Cerebellar nuclear complex (tissue), 1 donor: ENCODE data around the gene CYP27B1.

ENCODE experiments used
- DNase-seq, 2 experiments: peaks; one replicate each; lab custom pipeline; 2025; lab: John Stamatoyannopoulos, UW

Gene CYP27B1

GRCh38 chr12:57766464-57767304, at the start of gene CYP27B1:
Gene CYP27B1 (minus strand): TSS chr12:57767078. CDS start chr12:57767041, 37 bp downstream.
- no peak for DNase-seq

- no peak for DNase-seq
These were observed 49.4 kb upstream of the CYP27B1 start for GRCh38 chr12:57816001-57816854.

DNA sequence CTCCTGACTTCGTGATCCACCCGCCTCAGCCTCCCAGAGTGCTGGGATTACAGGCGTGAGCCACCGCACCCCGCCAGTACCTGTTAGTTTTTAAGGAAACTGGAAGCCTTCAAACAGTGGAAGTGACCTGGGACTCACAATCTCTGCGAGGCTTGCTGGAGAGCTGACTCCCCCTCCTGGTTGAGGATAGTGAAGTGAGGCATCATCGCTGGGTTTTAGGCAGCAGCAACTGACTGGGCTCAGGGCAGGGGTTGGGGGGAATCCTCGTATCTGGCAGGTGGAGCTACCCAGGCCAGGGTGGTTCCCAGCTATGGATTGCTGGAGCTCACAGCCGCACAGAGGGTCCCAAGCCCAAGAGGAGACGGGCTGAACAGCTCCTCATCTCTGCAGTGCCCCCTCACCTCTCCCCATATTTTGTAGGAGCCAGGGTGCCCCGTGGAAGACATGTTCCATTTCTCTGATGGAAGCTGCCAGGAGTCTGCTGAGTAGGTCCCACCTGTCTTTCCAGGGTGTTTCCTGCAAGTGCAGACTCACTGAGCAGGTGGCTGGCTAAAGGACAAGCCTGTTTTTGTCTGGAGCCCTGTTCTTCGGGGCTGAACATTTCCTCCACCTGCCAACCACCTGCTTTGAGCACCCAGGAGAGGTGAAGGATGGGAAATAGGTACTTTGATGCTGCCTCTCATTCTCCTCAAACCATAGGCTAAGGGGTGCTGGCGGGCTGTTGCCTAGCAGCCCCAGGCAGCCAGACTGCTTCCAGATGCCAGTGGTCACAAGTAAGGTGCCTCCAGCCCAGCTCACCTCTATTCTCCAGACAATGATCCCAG, 48.5 kb upstream of the CYP27B1 start:
- no peak for DNase-seq

DNA sequence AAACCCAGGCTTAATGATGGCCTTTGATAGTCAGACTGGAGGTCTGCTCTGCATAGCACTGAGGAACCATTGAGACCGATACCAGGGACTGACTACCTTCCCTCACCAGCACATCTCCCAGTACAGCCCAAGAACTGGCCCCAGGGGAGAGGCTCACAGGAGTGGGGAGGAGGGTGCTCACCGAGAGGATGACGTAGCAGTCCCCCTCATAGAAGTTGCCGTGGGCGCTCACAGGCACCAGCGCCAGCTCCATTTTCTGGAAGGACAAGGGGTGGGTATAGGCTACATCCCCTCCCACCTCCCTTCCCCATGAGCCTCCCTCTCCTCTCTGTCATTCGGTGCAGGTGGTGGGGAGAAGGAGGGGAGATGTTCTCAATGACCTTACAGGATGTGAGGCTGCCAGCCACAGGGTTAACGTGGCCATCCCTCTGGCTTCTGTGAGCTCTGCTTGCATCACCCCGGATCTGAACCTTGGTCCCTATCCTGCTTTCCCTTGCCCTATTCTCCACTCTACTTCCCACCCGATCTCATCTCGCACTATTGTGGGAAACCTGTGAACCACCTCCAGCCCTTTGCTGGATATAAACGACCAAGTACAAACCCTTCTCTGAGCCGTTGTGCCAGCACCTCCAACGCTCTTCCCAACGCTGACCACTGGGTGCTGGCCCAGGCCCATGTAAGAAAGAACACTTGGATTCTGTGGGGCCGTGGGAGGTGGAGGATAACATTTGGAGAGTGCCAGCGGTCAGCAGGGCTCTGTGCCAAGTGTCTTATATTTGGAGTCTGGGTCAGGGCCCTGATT, 47.3 kb upstream of the CYP27B1 start:
- DNase-seq, result no peak

GRCh38 chr12:57813111-57813970, 46.5 kb upstream of the CYP27B1 start:
- DNase-seq, result no peak

GRCh38 chr12:57811028-57811755, 44.3 kb upstream of the CYP27B1 start:
- no peak for DNase-seq

DNA sequence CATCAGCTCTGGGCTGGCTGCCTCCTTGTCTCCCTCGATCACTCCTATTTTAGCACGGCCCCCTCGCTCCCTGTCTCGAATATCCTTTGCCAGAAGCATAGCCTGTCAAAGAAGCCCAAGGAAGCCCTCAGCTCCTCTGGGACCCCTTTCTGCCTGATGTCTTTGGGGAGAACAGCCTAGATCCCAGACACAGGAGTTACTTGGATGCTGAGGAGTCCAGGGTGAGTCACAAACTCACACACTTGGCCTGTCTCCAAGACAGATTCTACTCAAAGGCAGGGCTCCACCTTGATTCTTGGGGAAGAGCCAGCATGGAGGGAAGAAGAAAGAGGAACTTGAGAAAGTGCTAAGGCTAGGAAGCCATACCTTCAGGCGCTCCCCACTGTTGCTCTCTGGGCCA, 43.6 kb upstream of the CYP27B1 start:
- DNase-seq, result no peak

DNA sequence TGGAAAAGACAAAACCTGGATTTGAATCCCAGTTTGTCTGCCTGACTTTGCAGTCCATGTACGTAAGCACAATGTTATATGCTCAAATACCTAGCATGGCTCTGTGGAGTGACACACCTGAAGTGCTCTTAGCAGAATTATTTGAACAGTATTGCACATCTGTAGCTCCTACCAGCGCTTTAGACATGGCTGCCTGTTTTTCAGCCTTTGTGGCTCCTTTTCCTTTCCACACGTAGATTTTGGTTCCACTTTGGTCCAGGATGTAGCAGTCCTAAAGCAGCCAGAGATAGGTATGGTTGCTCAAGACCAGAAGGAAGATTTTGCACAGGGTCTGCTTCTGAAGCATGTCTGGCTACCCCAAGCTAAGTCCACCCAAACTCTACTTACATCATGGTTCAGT, 42.5 kb upstream of the CYP27B1 start:
- no peak for DNase-seq

DNA sequence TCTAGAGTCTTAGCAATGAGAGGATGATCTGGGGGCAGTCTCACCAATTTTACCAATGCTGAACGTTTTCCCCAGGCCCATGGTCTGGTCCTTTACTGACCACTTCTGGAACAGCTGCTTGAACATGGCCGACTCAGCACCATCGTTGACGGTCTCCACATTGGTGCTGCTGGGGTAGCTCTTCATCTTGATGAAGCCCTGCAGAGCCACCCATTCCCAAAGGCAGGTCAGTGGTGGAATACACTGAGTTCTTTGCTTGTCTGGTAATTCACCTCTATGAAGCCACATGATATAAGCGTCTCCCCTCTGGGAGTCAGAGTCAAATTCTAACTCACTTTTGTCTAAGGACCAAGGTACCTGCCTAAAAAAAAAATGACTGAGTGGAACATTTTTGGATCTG, 41.5 kb upstream of the CYP27B1 start:
- no peak for DNase-seq

GRCh38 chr12:57807285-57807684, 40.4 kb upstream of the CYP27B1 start:
- DNase-seq, result no peak

GRCh38 chr12:57806677-57807076, 39.8 kb upstream of the CYP27B1 start:
- no peak for DNase-seq

DNA sequence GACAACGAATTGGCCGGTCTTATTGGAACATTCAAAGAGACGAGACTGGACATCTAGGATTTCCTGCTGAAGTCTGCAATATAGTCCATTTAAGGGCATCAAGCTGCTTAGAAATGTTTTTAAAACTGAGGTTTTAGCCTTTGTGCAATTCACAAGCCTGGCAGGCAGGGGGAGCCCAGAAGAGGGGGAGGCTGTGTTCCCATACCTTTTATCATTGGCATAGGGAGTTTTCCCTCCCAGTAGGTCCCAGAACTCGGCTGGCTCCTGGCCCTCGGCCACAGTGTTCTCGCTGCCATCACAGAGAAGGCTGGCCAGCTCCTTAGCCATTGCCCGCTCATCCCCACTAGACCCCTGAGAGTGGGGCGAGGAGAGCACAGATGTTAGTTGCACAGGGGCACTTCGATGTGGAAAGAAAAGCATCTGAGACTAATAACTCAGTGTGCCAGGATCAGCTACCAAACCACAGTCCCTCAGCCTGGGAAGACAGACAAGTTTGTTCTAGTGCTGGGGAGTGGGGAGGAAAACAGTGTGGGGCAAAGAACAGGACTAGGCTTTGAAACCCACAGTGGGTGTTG, 36.5 kb upstream of the CYP27B1 start:
- DNase-seq, result no peak

DNA sequence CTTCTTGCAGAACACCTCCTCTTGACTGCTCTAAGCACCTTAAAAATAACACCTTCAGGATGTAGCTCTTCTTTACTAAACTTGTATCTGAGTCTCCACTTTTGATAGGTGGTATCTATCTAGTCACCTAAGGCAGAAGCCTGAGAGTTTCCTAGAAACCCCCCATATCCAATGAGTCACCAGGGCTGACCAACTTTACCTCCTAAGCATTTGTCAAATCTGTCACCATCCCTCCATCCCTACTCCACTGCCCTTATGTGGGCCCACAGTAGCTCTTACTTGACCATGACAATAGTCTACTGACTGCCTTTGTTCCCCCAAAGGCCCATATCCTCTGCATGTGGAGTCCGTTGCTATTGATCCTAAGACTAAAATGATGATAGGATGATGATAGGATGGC, 35.7 kb upstream of the CYP27B1 start:
- DNase-seq, result no peak

- DNase-seq, result no peak
These were observed 34.1 kb upstream of the CYP27B1 start for GRCh38 chr12:57800965-57801364.

DNA sequence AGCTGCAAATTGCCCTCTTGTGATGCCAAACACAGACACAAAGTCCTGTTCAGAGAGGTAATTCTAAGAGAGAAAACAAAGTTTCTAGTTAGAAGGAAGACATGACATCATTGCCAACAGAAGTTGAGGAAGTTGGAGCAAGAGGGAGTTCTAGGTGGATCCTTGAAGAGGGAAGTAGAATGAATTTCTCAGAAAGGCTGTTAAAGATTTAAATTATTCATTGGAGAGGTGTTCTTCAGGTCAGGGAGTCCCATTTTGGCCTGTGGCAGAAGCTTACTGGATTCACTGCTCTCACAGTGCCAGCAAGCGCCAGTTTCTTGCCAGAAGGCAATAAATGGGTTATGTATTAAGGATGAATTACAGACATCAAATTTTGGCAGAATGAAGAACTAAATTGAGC, 31.1 kb upstream of the CYP27B1 start:
- DNase-seq, result no peak

DNA sequence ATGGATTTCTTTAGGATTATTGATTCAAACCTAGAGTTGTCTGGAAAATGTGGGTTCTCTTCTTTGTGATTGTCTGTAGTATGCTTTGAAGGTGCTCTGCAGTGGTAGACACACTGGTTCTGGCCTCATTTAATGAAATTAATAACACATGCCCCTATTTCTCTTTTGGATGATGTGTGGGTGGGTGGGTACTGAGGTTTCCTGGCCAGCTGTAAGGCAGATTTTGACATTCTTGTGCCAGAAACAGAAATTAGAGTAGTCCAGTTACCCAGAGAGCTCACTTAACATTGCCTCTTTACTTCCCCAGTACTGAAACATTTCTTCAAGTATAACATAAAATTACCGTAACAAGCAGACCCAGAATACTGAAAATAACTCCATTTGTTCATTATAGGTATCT, 30.1 kb upstream of the CYP27B1 start:
- no peak for DNase-seq

DNA sequence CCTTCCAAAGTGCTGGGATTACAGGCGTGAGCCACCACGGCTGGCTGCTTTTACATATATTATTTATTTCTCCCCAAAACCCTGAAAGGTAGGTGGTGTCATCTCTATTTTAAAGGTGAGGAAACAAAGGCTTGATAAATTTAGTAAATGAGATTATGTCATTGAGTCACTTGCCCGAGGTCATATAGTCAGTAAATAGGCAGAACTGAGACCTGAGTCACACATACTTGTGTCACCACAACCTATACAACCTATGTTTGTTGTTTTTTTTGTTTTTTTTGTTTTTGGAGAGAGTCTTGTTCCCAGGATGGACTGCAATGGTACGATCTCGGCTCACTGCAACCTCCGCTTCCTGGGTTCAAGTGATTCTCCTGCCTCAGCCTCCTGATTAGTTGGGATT, 28.5 kb upstream of the CYP27B1 start:
- no peak for DNase-seq

DNA sequence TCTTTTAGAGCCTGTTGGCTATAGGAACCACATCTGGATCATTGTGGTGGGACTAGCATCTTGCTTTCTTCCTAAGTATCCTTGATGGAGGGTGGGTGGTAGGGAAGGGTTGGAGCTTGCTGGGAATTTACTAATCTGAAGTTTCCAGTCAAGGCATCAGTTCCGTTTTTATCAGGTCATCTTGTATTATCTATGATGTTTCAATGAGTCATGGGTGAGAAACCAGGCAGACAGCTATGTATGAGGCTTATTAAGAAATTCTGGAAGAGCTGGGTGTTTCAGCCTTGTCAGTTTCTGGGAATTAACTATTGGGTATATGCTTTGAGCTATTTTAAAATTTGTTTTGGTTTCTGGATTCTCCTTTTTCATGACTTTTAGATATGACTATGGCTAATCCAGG, 27.0 kb upstream of the CYP27B1 start:
- DNase-seq, result no peak

DNA sequence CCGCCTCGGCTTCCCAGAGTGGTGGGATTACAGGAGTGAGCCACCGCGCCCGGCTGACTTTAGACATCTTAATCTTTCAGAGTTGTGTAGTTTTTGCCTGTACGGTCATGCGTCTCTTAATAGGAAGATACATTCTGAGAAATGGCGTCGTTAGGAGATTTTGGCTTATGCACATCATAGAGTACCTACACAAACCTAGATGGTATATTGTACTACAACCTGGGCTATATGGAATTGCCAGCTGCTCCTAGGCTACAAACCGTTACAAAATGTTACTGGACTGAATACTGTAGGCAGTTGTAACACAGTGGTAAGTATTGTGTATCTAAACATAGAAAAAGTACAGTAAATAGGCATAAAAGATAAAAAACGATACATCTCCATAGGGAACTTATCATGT, 17.0 kb upstream of the CYP27B1 start:
- no peak for DNase-seq

DNA sequence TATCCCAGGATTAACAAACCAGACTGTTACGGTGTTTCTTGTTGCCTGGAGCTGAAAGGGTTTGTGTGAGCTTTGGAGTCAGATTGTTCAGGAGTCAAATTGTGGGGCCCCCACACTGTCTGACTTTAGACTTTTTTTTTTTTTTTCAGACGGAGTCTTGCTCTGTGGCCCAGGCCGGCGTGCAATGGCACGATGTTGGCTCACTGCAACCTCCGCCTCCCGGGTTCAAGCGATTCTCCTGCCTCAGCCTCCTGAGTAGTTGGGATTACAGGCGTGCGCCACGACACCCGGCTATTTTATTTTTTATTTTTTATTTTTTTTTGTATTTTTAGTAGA, 16.6 kb upstream of the CYP27B1 start:
- no peak for DNase-seq
